K562 (cell line): ENCODE results near the gene NR1H2. TPM values are rescaled to one million over a fixed set of nuclear protein-coding genes. Genes with fewer than 3 reads are reported as not detected.

Source experiments
- BRF2 ChIP-seq: IDR thresholded peaks from 3 replicates; pipeline ENCODE4 v1.6.1; 2011; ENCODE audit warnings: borderline replicate concordance, mild to moderate bottlenecking; ENCODE audit not compliant: insufficient read length, insufficient read depth
- CGGBP1 ChIP-seq: fragments of 250-450 bp; sonication (Bioruptor Pico); IDR thresholded peaks from 2 replicates; pipeline ENCODE4 v1.9.0; 2021; ENCODE audit warnings: mild to moderate bottlenecking
- CREM ChIP-seq: IDR thresholded peaks from 2 replicates; pipeline ENCODE4 v1.6.1; 2014; ENCODE audit warnings: antibody characterized with exemption, low read depth
- ESRRA ChIP-seq: fragments of 450-650 bp; IDR thresholded peaks from 2 replicates; pipeline ENCODE4 v1.6.1; 2014; ENCODE audit warnings: low read depth, mild to moderate bottlenecking, moderate library complexity, borderline replicate concordance
- ETS2 ChIP-seq: IDR thresholded peaks from 2 replicates; pipeline ENCODE4 v1.6.1; 2016; ENCODE audit warnings: borderline replicate concordance, missing genetic modification characterization, mild to moderate bottlenecking, moderate library complexity, missing compliant biosample characterization; ENCODE audit not compliant: poor library complexity, severe bottlenecking
- HDAC6 ChIP-seq: IDR thresholded peaks from 2 replicates; pipeline ENCODE4 v1.6.1; 2012; ENCODE audit warnings: low read depth, mild to moderate bottlenecking, control low read depth, inconsistent platforms, low read length, moderate library complexity
- HMBOX1 ChIP-seq: sonication (generic); IDR thresholded peaks from 2 replicates; pipeline ENCODE4 v1.6.1; 2016
- JUN ChIP-seq, 2 experiments: sonication (generic) in 1 of 2; formaldehyde crosslinking in 1 of 2; IDR thresholded peaks; 2 replicates each; pipeline versions ENCODE4 v1.6.1 to v1.8.0; 2012 to 2022; ENCODE audit warnings: borderline replicate concordance in 2 of 2, mild to moderate bottlenecking in 2 of 2, improper control_type of control experiment in 1 of 2, low read depth in 1 of 2, low read length in 1 of 2, missing genetic modification reagents in 1 of 2
- JUND ChIP-seq, 2 experiments: IDR thresholded peaks; 2 replicates in 1 of 2; 3 replicates in 1 of 2; pipeline ENCODE4 v1.6.1; 2011; ENCODE audit warnings: borderline replicate concordance in 2 of 2, low read depth in 2 of 2, low read length in 2 of 2, improper control_type of control experiment in 1 of 2, missing biosample characterization in 1 of 2, missing genetic modification characterization in 1 of 2, missing genetic modification reagents in 1 of 2
- KLF10 ChIP-seq: fragments of 250-450 bp; sonication (Bioruptor Pico); IDR thresholded peaks from 2 replicates; pipeline ENCODE4 v1.6.1; 2021; ENCODE audit warnings: matching md5 sums
- MCM3 ChIP-seq: fragments of 450-650 bp; IDR thresholded peaks from 2 replicates; pipeline ENCODE4 v1.6.1; 2016
- NCOA4 ChIP-seq: fragments of 450-650 bp; IDR thresholded peaks from 2 replicates; pipeline ENCODE4 v1.6.1; 2018; ENCODE audit warnings: mild to moderate bottlenecking; ENCODE audit not compliant: partially characterized antibody
- NUFIP1 ChIP-seq: fragments of 450-650 bp; IDR thresholded peaks from 2 replicates; pipeline ENCODE4 v1.6.1; 2018; ENCODE audit not compliant: partially characterized antibody
- PHTF2 ChIP-seq: fragments of 250-450 bp; sonication (Bioruptor Pico); IDR thresholded peaks from 2 replicates; pipeline ENCODE4 v1.5.0; 2021; ENCODE audit warnings: mild to moderate bottlenecking
- POLR2AphosphoS2 ChIP-seq: IDR thresholded peaks from 2 replicates; pipeline ENCODE4 v1.6.1; 2012; ENCODE audit warnings: low read length, improper control_type of control experiment
- RBM25 ChIP-seq: fragments of 200-400 bp; formaldehyde crosslinking; IDR thresholded peaks from 2 replicates; pipeline ENCODE4 v1.6.1; 2018; ENCODE audit warnings: low read length, low read depth, moderate library complexity; ENCODE audit not compliant: severe bottlenecking
- RFX5 ChIP-seq: IDR thresholded peaks from 2 replicates; pipeline ENCODE4 v1.6.1; 2011; ENCODE audit warnings: low read depth, mild to moderate bottlenecking, improper control_type of control experiment, low read length
- SAFB ChIP-seq: fragments of 200-400 bp; formaldehyde crosslinking; IDR thresholded peaks from 2 replicates; pipeline ENCODE4 v1.6.1; 2017; ENCODE audit warnings: low read depth, low read length, borderline replicate concordance
- SIN3A ChIP-seq, 2 experiments: fragments of 150-350 bp in 1 of 2; IDR thresholded peaks; 2 replicates each; pipeline ENCODE4 v1.6.1; 2011 to 2016; ENCODE audit warnings: borderline replicate concordance in 2 of 2, low read depth in 2 of 2, low read length in 2 of 2, mild to moderate bottlenecking in 2 of 2, moderate library complexity in 2 of 2; ENCODE audit not compliant: control insufficient read depth in 1 of 2
- SMAD4 ChIP-seq: fragments of 250-450 bp; sonication (Bioruptor Pico); conservative IDR thresholded peaks from 2 replicates; pipeline ENCODE4 v1.8.0; 2021; ENCODE audit warnings: inconsistent platforms, mild to moderate bottlenecking, moderate library complexity
- TCF3 ChIP-seq: sonication (generic); formaldehyde crosslinking; IDR thresholded peaks from 2 replicates; pipeline ENCODE4 v1.4.0; 2020; ENCODE audit warnings: mild to moderate bottlenecking, missing genetic modification reagents
- XRCC4 ChIP-seq: IDR thresholded peaks from one replicate; pipeline ENCODE4 v1.6.1; 2011; ENCODE audit not compliant: insufficient read depth, insufficient read length; ENCODE audit errors: extremely low read depth
- ZKSCAN8 ChIP-seq: fragments of 200-800 bp; sonication (Bioruptor generic); IDR thresholded peaks from 2 replicates; pipeline ENCODE4 v1.6.1; 2016; ENCODE audit warnings: missing genetic modification characterization, missing compliant biosample characterization
- ZNF197 ChIP-seq: fragments of 200-800 bp; sonication (Bioruptor generic); IDR thresholded peaks from 2 replicates; pipeline ENCODE4 v1.6.1; 2016; ENCODE audit warnings: low read depth, missing genetic modification characterization, missing compliant biosample characterization
- ZNF668 ChIP-seq: fragments of 250-450 bp; sonication (Bioruptor Pico); IDR thresholded peaks from 2 replicates; pipeline ENCODE4 v1.8.0; 2022; ENCODE audit warnings: mild to moderate bottlenecking, inconsistent platforms
- ZNF77 ChIP-seq: fragments of 250-450 bp; sonication (Bioruptor Pico); IDR thresholded peaks from 2 replicates; pipeline ENCODE4 v1.5.0; 2020
- polyA plus RNA-seq, 8 experiments: library from polyadenylated mRNA; depleted of rRNA in 4 of 8; stranded (reverse) in 5 of 8; unstranded in 3 of 8; fragments of >200 nt; fragmentation: Nextera tagmentation in 2 of 8; fragmentation: Illumina TruSeq in 1 of 8; extraction: Ambion mirVana in 2 of 8; extraction: Trizol in 1 of 8; gene quantifications; 2 replicates each; pipeline versions ENCODE4 v1.2.1 to v1.2.3, GENCODE V29; 2011 to 2014; ENCODE audit warnings: inconsistent platforms in 1 of 8, missing spikeins in 1 of 8
- total RNA-seq, 7 experiments: library from RNA; depleted of rRNA in 6 of 7; stranded (reverse); fragments of >200 nt in 6 of 7; fragmentation: Illumina TruSeq in 2 of 7; extraction: Trizol in 2 of 7; gene quantifications; 2 replicates each; pipeline versions ENCODE4 v1.2.1 to v1.2.3, GENCODE V29; 2011 to 2021; ENCODE audit warnings: low replicate concordance in 1 of 7

NR1H2 gene
- total and polyA plus RNA-seq, 9 of the 15 experiments (the other 6 are each of a cell fraction or from before 2014, with no cell fraction given): 0.11 to 73.8 (median 24.0) TPM

GRCh38 chr19:50431343-50432220, 55.3 kb downstream of the NR1H2 start (continued):
- TF ChIP-seq SIN3A (IDR thresholded peaks at IDR 0.05; ENCODE audit: borderline replicate concordance in 2 of 2, control insufficient read depth in 1 of 2, low read depth in 2 of 2, low read length in 2 of 2): no peak
- peak; percentile 98 for TF ChIP-seq CREM
- no peak for TF ChIP-seq ZNF77
- no peak for TF ChIP-seq HDAC6
- no peak for TF ChIP-seq ZNF197
- no peak for TF ChIP-seq KLF10 (CRISPR knock-in tag)
- no peak for TF ChIP-seq ZKSCAN8 (CRISPR knock-in tag)
- TF ChIP-seq ETS2 (tag): no peak
- TF ChIP-seq JUN (IDR thresholded peaks at IDR 0.05; ENCODE audit: borderline replicate concordance, low read depth, low read length): no peak
- no peak for TF ChIP-seq JUN (CRISPR knock-in tag; IDR thresholded peaks at IDR 0.05; ENCODE audit: borderline replicate concordance)
- no peak for TF ChIP-seq NUFIP1
- TF ChIP-seq ESRRA: no peak
- TF ChIP-seq SAFB: no peak
- no peak for TF ChIP-seq RBM25
- peak; percentile 98 for TF ChIP-seq RFX5
- no peak for TF ChIP-seq POLR2AphosphoS2
- TF ChIP-seq NCOA4: no peak
- no peak for TF ChIP-seq MCM3
- TF ChIP-seq ZNF668 (CRISPR knock-in tag): no peak
- no peak for TF ChIP-seq PHTF2
- TF ChIP-seq SMAD4 (CRISPR knock-in tag): no peak
- peak; percentile 30; the same call in 1 of the 2 replicates for TF ChIP-seq JUND (IDR thresholded peaks at IDR 0.05; ENCODE audit: borderline replicate concordance, low read depth, low read length)
- no peak for TF ChIP-seq JUND (tag; IDR thresholded peaks at IDR 0.05; ENCODE audit: borderline replicate concordance, low read depth, low read length)
- TF ChIP-seq TCF3: no peak
- TF ChIP-seq BRF2: no peak
- TF ChIP-seq CGGBP1 (CRISPR knock-in tag): no peak
- TF ChIP-seq HMBOX1: no peak
- no peak for TF ChIP-seq XRCC4
